ENCODE measurements around the gene GALNT13.

Gene GALNT13

GRCh38 chr2:153858250-153858649 is 13.5 kb upstream of the GALNT13 start:
- Histone ChIP-seq H3K23ac (ENCODE audit: low read depth, low read length, poor library complexity) (no peak overlapping the region), H2AK5ac (ENCODE audit: low read depth, low read length) (no peak overlapping the region), H3K4ac (ENCODE audit: low read length) (no peak overlapping the region), H2BK5ac (ENCODE audit: low read length) (no peak overlapping the region), H2BK12ac (ENCODE audit: low read length) (no peak overlapping the region), H3K79me1 (ENCODE audit: low read depth, low read length) (no peaks in the 10 kb centered on the region), H3K18ac (ENCODE audit: low read length) (no peak overlapping the region), H3K27ac (replicated peaks; ENCODE audit: low read length) (no peak overlapping the region), H4K91ac (ENCODE audit: low read depth, low read length, poor library complexity) (no peak overlapping the region), H3K9ac (ENCODE audit: low read depth, low read length, poor library complexity) (no peak overlapping the region), H3K27me3 (ENCODE audit: control insufficient read depth in 3 of 3, insufficient read depth in 3 of 3, low read depth in 1 of 3, low read length in 3 of 3) (no peaks in the 10 kb centered on the region), H3K9me3 (replicated peaks in 1 of 2; ENCODE audit: control insufficient read depth in 2 of 2, insufficient read depth in 1 of 2, low read depth in 1 of 2, low read length in 2 of 2) (no peaks in the 10 kb centered on the region), H3K36me3 (replicated peaks in 1 of 2; ENCODE audit: control insufficient read depth in 2 of 2, insufficient read depth in 2 of 2, low read length in 2 of 2) (no peaks in the 10 kb centered on the region), H3K4me2 (ENCODE audit: insufficient read depth, low read length, poor library complexity, severe bottlenecking) (no peak overlapping the region), H2BK15ac (ENCODE audit: low read length) (no peak overlapping the region), H3K4me1 (ENCODE audit: control insufficient read depth in 2 of 2, insufficient read depth in 1 of 2, low read depth in 1 of 2, low read length in 2 of 2) (no peaks in the 10 kb centered on the region), H2AFZ (ENCODE audit: low read length) (no peak overlapping the region), H3K14ac (ENCODE audit: low read length) (no peak overlapping the region), H3K4me3 (ENCODE audit: low read length in 2 of 2) (no peak overlapping the region), H2BK120ac (ENCODE audit: low read depth, low read length) (no peak overlapping the region), H4K8ac (ENCODE audit: low read depth, low read length) (no peak overlapping the region)
- DNase-seq (ENCODE audit: low spot score), result no peak
- no CpG with 5 or more reads among the region's 1 CpG for whole genome bisulfite sequencing, 2 donors (ENCODE audit: extremely low coverage in 2 of 2, insufficient read length in 2 of 2, insufficient replicate concordance in 1 of 2)

- H4K8ac ChIP-seq (ENCODE audit: low read depth, low read length), result no peak overlapping the region
- H2BK5ac ChIP-seq (ENCODE audit: low read length), result no peak overlapping the region
- H2BK12ac ChIP-seq (ENCODE audit: low read length), result no peak overlapping the region
- no peak overlapping the region for H2BK15ac ChIP-seq (ENCODE audit: low read length)
- H3K79me1 ChIP-seq (ENCODE audit: low read depth, low read length), result no peaks in the 10 kb centered on the region
- H3K9me3 ChIP-seq (replicated peaks in 1 of 2; ENCODE audit: control insufficient read depth in 2 of 2, insufficient read depth in 1 of 2, low read depth in 1 of 2, low read length in 2 of 2), result no peaks in the 10 kb centered on the region
- H3K4me1 ChIP-seq (ENCODE audit: control insufficient read depth in 2 of 2, insufficient read depth in 1 of 2, low read depth in 1 of 2, low read length in 2 of 2), result no peaks in the 10 kb centered on the region
- no peak overlapping the region for H3K4me2 ChIP-seq (ENCODE audit: insufficient read depth, low read length, poor library complexity, severe bottlenecking)
- no peak overlapping the region for H3K4ac ChIP-seq (ENCODE audit: low read length)
- no peak overlapping the region for H2BK120ac ChIP-seq (ENCODE audit: low read depth, low read length)
- H3K14ac ChIP-seq (ENCODE audit: low read length), result no peak overlapping the region
- WGBS, 2 donors (ENCODE audit: extremely low coverage in 2 of 2, insufficient read length in 2 of 2, insufficient replicate concordance in 1 of 2), result no CpG with 5 or more reads among the region's 2 CpGs
- no peak overlapping the region for H2AFZ ChIP-seq (ENCODE audit: low read length)
- H2AK5ac ChIP-seq (ENCODE audit: low read depth, low read length), result no peak overlapping the region
- DNase-seq (ENCODE audit: low spot score), result no peak
- no peak overlapping the region for H4K91ac ChIP-seq (ENCODE audit: low read depth, low read length, poor library complexity)
- no peaks in the 10 kb centered on the region for H3K27me3 ChIP-seq (ENCODE audit: control insufficient read depth in 3 of 3, insufficient read depth in 3 of 3, low read depth in 1 of 3, low read length in 3 of 3)
- no peak overlapping the region for H3K4me3 ChIP-seq (ENCODE audit: low read length in 2 of 2)
- no peaks in the 10 kb centered on the region for H3K36me3 ChIP-seq (replicated peaks in 1 of 2; ENCODE audit: control insufficient read depth in 2 of 2, insufficient read depth in 2 of 2, low read length in 2 of 2)
- H3K9ac ChIP-seq (ENCODE audit: low read depth, low read length, poor library complexity), result no peak overlapping the region
- no peak overlapping the region for H3K18ac ChIP-seq (ENCODE audit: low read length)
- H3K23ac ChIP-seq (ENCODE audit: low read depth, low read length, poor library complexity), result no peak overlapping the region
- H3K27ac ChIP-seq (replicated peaks; ENCODE audit: low read length), result no peak overlapping the region
Measured at GRCh38 chr2:153864022-153864421, 7.7 kb upstream of the GALNT13 start.

- H3K14ac ChIP-seq (ENCODE audit: low read length), result no peak overlapping the region
- H2BK15ac ChIP-seq (ENCODE audit: low read length), result no peak overlapping the region
- no peak overlapping the region for H3K9ac ChIP-seq (ENCODE audit: low read depth, low read length, poor library complexity)
- no peak overlapping the region for H3K4me3 ChIP-seq (ENCODE audit: low read length in 2 of 2)
- no peak overlapping the region for H2BK5ac ChIP-seq (ENCODE audit: low read length)
- H3K18ac ChIP-seq (ENCODE audit: low read length), result no peak overlapping the region
- H2BK120ac ChIP-seq (ENCODE audit: low read depth, low read length), result no peak overlapping the region
- H3K79me1 ChIP-seq (ENCODE audit: low read depth, low read length), result no peaks in the 10 kb centered on the region
- H3K9me3 ChIP-seq (replicated peaks in 1 of 2; ENCODE audit: control insufficient read depth in 2 of 2, insufficient read depth in 1 of 2, low read depth in 1 of 2, low read length in 2 of 2), result no peaks in the 10 kb centered on the region
- no peak overlapping the region for H4K91ac ChIP-seq (ENCODE audit: low read depth, low read length, poor library complexity)
- H2BK12ac ChIP-seq (ENCODE audit: low read length), result no peak overlapping the region
- no peak overlapping the region for H3K23ac ChIP-seq (ENCODE audit: low read depth, low read length, poor library complexity)
- H3K4me1 ChIP-seq (ENCODE audit: control insufficient read depth in 2 of 2, insufficient read depth in 1 of 2, low read depth in 1 of 2, low read length in 2 of 2), result no peaks in the 10 kb centered on the region
- DNase-seq (ENCODE audit: low spot score), result no peak
- H3K4me2 ChIP-seq (ENCODE audit: insufficient read depth, low read length, poor library complexity, severe bottlenecking), result no peak overlapping the region
- H3K36me3 ChIP-seq (replicated peaks in 1 of 2; ENCODE audit: control insufficient read depth in 2 of 2, insufficient read depth in 2 of 2, low read length in 2 of 2), result no peaks in the 10 kb centered on the region
- no peak overlapping the region for H3K4ac ChIP-seq (ENCODE audit: low read length)
- no peak overlapping the region for H4K8ac ChIP-seq (ENCODE audit: low read depth, low read length)
- peaks cover 0 to 2% (median 0%) of the 10 kb centered on the region in 3 experiments for H3K27me3 ChIP-seq (ENCODE audit: control insufficient read depth in 3 of 3, insufficient read depth in 3 of 3, low read depth in 1 of 3, low read length in 3 of 3)
- no peak overlapping the region for H3K27ac ChIP-seq (replicated peaks; ENCODE audit: low read length)
- H2AK5ac ChIP-seq (ENCODE audit: low read depth, low read length), result no peak overlapping the region
- H2AFZ ChIP-seq (ENCODE audit: low read length), result no peak overlapping the region
Measured at GRCh38 chr2:153866595-153866994, 5.1 kb upstream of the GALNT13 start.

- H3K4ac ChIP-seq (ENCODE audit: low read length), result no peak overlapping the region
- no peak overlapping the region for H4K8ac ChIP-seq (ENCODE audit: low read depth, low read length)
- H3K4me3 ChIP-seq (ENCODE audit: low read length in 2 of 2), result no peak overlapping the region
- H3K27me3 ChIP-seq (ENCODE audit: control insufficient read depth in 3 of 3, insufficient read depth in 3 of 3, low read depth in 1 of 3, low read length in 3 of 3), result peaks cover 5 to 28% (median 7%) of the 10 kb centered on the region in 3 experiments
- no peak overlapping the region for H4K91ac ChIP-seq (ENCODE audit: low read depth, low read length, poor library complexity)
- H3K4me1 ChIP-seq (ENCODE audit: control insufficient read depth in 2 of 2, insufficient read depth in 1 of 2, low read depth in 1 of 2, low read length in 2 of 2), result peaks cover 0 to 4% of the 10 kb centered on the region in 2 donors
- H2AK5ac ChIP-seq (ENCODE audit: low read depth, low read length), result no peak overlapping the region
- H3K23ac ChIP-seq (ENCODE audit: low read depth, low read length, poor library complexity), result no peak overlapping the region
- H3K14ac ChIP-seq (ENCODE audit: low read length), result no peak overlapping the region
- no CpG with 5 or more reads among the region's 3 CpGs for WGBS, 2 donors (ENCODE audit: extremely low coverage in 2 of 2, insufficient read length in 2 of 2, insufficient replicate concordance in 1 of 2)
- no peak overlapping the region for H2BK15ac ChIP-seq (ENCODE audit: low read length)
- H2BK120ac ChIP-seq (ENCODE audit: low read depth, low read length), result no peak overlapping the region
- no peak for DNase-seq (ENCODE audit: low spot score)
- H3K27ac ChIP-seq (replicated peaks; ENCODE audit: low read length), result no peak overlapping the region
- H3K79me1 ChIP-seq (ENCODE audit: low read depth, low read length), result no peaks in the 10 kb centered on the region
- no peak overlapping the region for H2AFZ ChIP-seq (ENCODE audit: low read length)
- H2BK5ac ChIP-seq (ENCODE audit: low read length), result no peak overlapping the region
- no peak overlapping the region for H3K18ac ChIP-seq (ENCODE audit: low read length)
- no peaks in the 10 kb centered on the region for H3K36me3 ChIP-seq (replicated peaks in 1 of 2; ENCODE audit: control insufficient read depth in 2 of 2, insufficient read depth in 2 of 2, low read length in 2 of 2)
- no peaks in the 10 kb centered on the region for H3K9me3 ChIP-seq (replicated peaks in 1 of 2; ENCODE audit: control insufficient read depth in 2 of 2, insufficient read depth in 1 of 2, low read depth in 1 of 2, low read length in 2 of 2)
- no peak overlapping the region for H2BK12ac ChIP-seq (ENCODE audit: low read length)
- no peak overlapping the region for H3K4me2 ChIP-seq (ENCODE audit: insufficient read depth, low read length, poor library complexity, severe bottlenecking)
- no peak overlapping the region for H3K9ac ChIP-seq (ENCODE audit: low read depth, low read length, poor library complexity)
Measured at GRCh38 chr2:153870308-153870707, 1.4 kb upstream of the GALNT13 start.
